Suprapubic skin (tissue), 4 donors: ENCODE measurements around the gene CUBN. TPM values are rescaled to one million over a fixed set of nuclear protein-coding genes. Genes with fewer than 3 reads are reported as not detected.

Experiments
- DNase-seq, 2 donors: peaks; one replicate each; pipeline ENCODE4 v3.0.0-alpha.2; 2019; ENCODE audit warnings: low spot score in 2 of 2
- H3K27ac ChIP-seq: fragments of 200-600 bp; sonication (generic); one replicate; pipeline ENCODE4 v1.5.1; 2019
- H3K27me3 ChIP-seq: fragments of 200-600 bp; sonication (generic); one replicate; pipeline ENCODE4 v1.5.1; 2019
- H3K36me3 ChIP-seq: fragments of 200-600 bp; sonication (generic); one replicate; pipeline ENCODE4 v1.5.1; 2019
- H3K4me1 ChIP-seq: fragments of 200-600 bp; sonication (generic); one replicate; pipeline ENCODE4 v1.5.1; 2019
- H3K4me3 ChIP-seq: fragments of 200-600 bp; sonication (generic); one replicate; pipeline ENCODE4 v1.5.1; 2019; ENCODE audit warnings: mild to moderate bottlenecking
- H3K9me3 ChIP-seq: fragments of 200-600 bp; sonication (generic); one replicate; pipeline ENCODE4 v1.5.1; 2019
- CTCF ChIP-seq, 2 donors: fragments of 200-600 bp in 1 of 2; fragments of 450-650 bp in 1 of 2; sonication (generic) in 1 of 2; IDR thresholded peaks; one replicate each; pipeline ENCODE4 v1.5.1; 2016 to 2019; ENCODE audit warnings: antibody characterized with exemption in 2 of 2, mild to moderate bottlenecking in 1 of 2, moderate library complexity in 1 of 2
- EP300 ChIP-seq: sonication (generic); formaldehyde crosslinking; IDR thresholded peaks from one replicate; pipeline ENCODE4 v1.6.1; 2017; ENCODE audit warnings: antibody characterized with exemption
- POLR2A ChIP-seq, 2 donors: fragments of 450-650 bp; IDR thresholded peaks; one replicate each; pipeline ENCODE4 v1.6.1; 2017; ENCODE audit warnings: antibody characterized with exemption in 2 of 2, mild to moderate bottlenecking in 2 of 2, moderate library complexity in 2 of 2
- POLR2AphosphoS5 ChIP-seq, 3 donors: sonication (generic); formaldehyde crosslinking; IDR thresholded peaks; one replicate each; pipeline ENCODE4 v1.6.1; 2017; ENCODE audit warnings: antibody characterized with exemption in 3 of 3
- WGBS: methylation state at CpG from one replicate; pipeline ENCODE4 v1.1.5; 2018; 5-methylcytosine and 5-hydroxymethylcytosine counted together
- total RNA-seq, 4 donors: library from RNA; depleted of rRNA; stranded (reverse); fragments of >200 nt; gene quantifications; one replicate each; pipeline ENCODE4 v1.1.0, GENCODE V29; 2016

Gene CUBN
- total RNA-seq, 4 donors from 2014 or later = 1.1 to 8.4 (median 1.2) TPM

DNA sequence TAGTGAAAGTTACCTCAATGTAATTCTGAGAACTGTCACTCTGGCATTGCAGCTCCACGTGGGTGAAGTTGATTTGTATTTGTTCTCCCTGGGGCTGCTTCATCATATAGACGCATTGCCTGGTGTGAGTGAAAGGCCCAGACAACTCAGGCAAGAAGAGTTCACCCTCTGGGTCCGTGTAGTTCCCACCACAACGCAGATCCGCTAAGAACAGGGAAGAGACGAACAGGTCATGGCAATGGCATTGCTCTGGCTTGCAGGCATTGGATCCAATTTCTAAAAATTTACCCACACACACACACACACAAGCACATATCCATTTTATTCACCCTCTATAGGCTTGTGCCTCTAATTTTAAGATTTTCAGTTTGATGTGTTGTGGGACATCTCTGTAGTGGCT, 45.4 kb downstream of the CUBN start:
- peaks cover 13% of the 10 kb centered on the region for H3K4me1 ChIP-seq
- H3K27ac ChIP-seq = peak overlapping the region; percentile 50
- H3K36me3 ChIP-seq = no peaks in the 10 kb centered on the region
- no peak overlapping the region for H3K4me3 ChIP-seq
- DNase-seq = no peak
- H3K9me3 ChIP-seq = no peaks in the 10 kb centered on the region
- H3K27me3 ChIP-seq = no peaks in the 10 kb centered on the region
- TF ChIP-seq EP300 (no peak), CTCF (IDR thresholded peaks at IDR 0.05) (no peak), POLR2AphosphoS5 (IDR thresholded peaks at IDR 0.05) (no peak), POLR2A (IDR thresholded peaks at IDR 0.05) (no peak)
- WGBS = 75% methylated on average over 6 of the region's 6 CpGs

- H3K4me3 ChIP-seq = no peak overlapping the region
- peaks cover 13% of the 10 kb centered on the region for H3K4me1 ChIP-seq
- H3K27ac ChIP-seq = no peak overlapping the region
- no peaks in the 10 kb centered on the region for H3K36me3 ChIP-seq
- DNase-seq = no peak
- TF ChIP-seq CTCF (IDR thresholded peaks at IDR 0.05) (no peak), EP300 (no peak), POLR2AphosphoS5 (IDR thresholded peaks at IDR 0.05) (no peak), POLR2A (IDR thresholded peaks at IDR 0.05) (no peak)
- H3K27me3 ChIP-seq = no peaks in the 10 kb centered on the region
- H3K9me3 ChIP-seq = no peaks in the 10 kb centered on the region
- WGBS = 92% methylated on average over 2 of the region's 2 CpGs
Observed at GRCh38 chr10:17081431-17081830, 48.2 kb downstream of the CUBN start.

DNA sequence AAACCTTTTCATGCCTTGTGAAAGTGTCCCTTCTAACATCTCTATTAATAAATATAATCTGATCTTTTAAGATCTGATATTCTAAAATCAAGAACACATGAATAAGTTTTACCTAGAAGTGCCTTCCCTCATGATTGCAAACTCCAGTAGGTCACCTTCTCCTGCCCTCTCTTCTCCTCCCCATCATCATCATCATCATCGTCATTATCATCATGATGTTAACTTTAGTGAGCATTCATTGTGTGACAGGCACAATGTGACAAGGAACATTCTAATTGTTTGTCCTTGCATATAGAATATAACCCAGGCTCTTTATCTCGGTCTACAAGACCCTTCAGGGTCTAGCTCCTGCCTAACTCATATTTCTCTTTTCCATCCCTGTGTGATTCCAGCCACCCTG, 51.7 kb downstream of the CUBN start:
- TF ChIP-seq CTCF (IDR thresholded peaks at IDR 0.05) = no peak
- no peak for TF ChIP-seq POLR2AphosphoS5 (IDR thresholded peaks at IDR 0.05)
- TF ChIP-seq EP300 = no peak
- no peak for TF ChIP-seq POLR2A (IDR thresholded peaks at IDR 0.05)
- H3K9me3 ChIP-seq = no peaks in the 10 kb centered on the region
- H3K4me1 ChIP-seq = peaks cover 10% of the 10 kb centered on the region
- no peaks in the 10 kb centered on the region for H3K36me3 ChIP-seq
- no peak overlapping the region for H3K27ac ChIP-seq
- WGBS = 92% methylated on average over 2 of the region's 2 CpGs
- no peak for DNase-seq
- H3K27me3 ChIP-seq = no peaks in the 10 kb centered on the region
- H3K4me3 ChIP-seq = no peak overlapping the region

- no peak overlapping the region for H3K27ac ChIP-seq
- no peak for DNase-seq
- no peak for TF ChIP-seq EP300
- no peak for TF ChIP-seq CTCF (IDR thresholded peaks at IDR 0.05)
- no peak for TF ChIP-seq POLR2A (IDR thresholded peaks at IDR 0.05)
- TF ChIP-seq POLR2AphosphoS5 (IDR thresholded peaks at IDR 0.05) = no peak
Observed at GRCh38 chr10:17077346-17077781, 52.2 kb downstream of the CUBN start.

DNA sequence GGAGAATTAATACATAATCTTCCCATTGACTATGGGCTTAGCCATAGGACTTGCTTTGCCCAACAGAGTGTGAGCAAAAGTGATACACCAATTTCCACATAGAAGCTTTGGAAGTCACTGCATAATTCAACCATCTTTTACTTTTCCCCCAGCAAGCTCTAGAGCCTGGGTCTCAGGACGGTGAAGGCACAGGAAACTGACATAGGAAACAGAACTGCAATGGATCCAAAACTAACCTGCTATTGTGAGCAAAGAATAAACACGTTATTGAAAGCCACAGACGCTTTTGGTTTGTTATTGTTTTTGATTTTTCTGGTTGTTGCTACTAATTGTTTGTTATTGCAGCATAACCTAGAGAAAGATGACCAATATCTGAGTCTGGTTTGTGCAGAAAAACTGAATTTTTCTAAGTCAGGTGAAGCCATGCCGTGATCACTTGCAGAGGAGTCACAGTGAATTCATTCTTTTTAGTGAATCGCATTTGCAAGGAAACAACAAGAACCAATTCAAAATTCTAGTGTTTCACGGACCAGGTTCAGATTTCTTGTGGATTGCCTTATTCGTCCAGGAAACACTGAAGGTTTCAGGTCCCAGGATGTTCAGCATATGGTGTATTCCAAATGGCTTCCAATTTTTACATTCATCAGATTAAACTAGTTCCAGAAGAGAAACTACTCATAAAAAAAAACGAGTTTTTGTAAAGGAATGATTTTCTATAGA, 52.8 kb downstream of the CUBN start:
- Histone ChIP-seq H3K4me1 (peaks cover 10% of the 10 kb centered on the region), H3K9me3 (no peaks in the 10 kb centered on the region), H3K27me3 (no peaks in the 10 kb centered on the region), H3K27ac (no peak overlapping the region), H3K36me3 (no peaks in the 10 kb centered on the region), H3K4me3 (no peak overlapping the region)
- TF ChIP-seq POLR2A (IDR thresholded peaks at IDR 0.05) (no peak), CTCF (IDR thresholded peaks at IDR 0.05) (no peak), EP300 (no peak), POLR2AphosphoS5 (IDR thresholded peaks at IDR 0.05) (no peak)
- DNase-seq = no peak
- WGBS = 77% methylated on average over 8 of the region's 8 CpGs

More at GRCh38 chr10:17077346-17077781, 52.2 kb downstream of the CUBN start:
- Histone ChIP-seq H3K4me3 (no peak overlapping the region), H3K9me3 (no peaks in the 10 kb centered on the region), H3K27me3 (no peaks in the 10 kb centered on the region), H3K36me3 (no peaks in the 10 kb centered on the region), H3K4me1 (peaks cover 10% of the 10 kb centered on the region)
- WGBS = 77% methylated on average over 5 of the region's 5 CpGs
